NCI-H1417 (cell line): ENCODE data around the gene PTPRM.

ENCODE experiments used
- DNase-seq, 3 experiments: peaks; one replicate each; lab custom pipeline; 2025; lab: John Stamatoyannopoulos, UW

Gene PTPRM

GRCh38 chr18:7898181-7898580 lies 331.1 kb downstream of the PTPRM start:
- peak in 1 of 3 experiments; percentile 3 for DNase-seq

DNA sequence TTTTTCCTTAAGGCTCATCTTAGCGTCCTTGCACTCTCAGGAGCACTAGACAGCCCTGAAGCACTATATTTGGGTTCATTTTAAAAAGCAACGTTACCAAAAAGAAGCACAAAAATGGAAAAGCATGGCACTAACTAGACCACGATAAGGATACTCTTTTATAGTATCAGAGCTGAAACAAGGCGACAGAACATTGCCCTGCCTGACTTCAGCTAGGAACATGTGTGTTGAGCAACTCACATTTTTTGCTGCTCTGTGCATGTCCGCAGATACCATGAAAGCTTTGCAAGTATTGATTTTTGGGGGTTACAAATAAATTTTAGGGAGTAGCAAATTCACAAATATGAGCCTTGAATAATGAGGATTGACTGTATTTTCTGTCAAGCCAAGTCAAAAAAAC lies 332.0 kb downstream of the PTPRM start:
- no peak for DNase-seq

DNA sequence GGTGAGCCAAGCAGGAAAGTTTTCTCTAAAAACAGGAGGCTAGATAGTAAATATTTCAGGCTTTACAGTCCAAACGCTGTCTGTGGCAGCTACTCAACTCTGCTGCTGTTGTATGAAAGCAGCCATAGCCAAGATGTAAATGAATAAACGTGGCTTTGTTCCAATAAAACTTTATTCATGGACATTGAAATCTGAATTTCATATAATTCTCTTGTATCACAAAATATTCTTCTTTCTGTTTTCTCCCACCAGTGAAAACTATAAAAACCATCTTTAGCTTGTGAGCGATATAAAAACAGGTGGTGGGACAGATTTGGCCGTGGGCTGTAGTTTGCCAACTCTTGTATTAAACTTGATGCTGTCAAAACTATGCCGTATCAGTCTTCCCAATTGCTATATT lies 333.0 kb downstream of the PTPRM start:
- DNase-seq, result no peak

GRCh38 chr18:7901657-7902056 lies 334.5 kb downstream of the PTPRM start:
- no peak for DNase-seq

DNA sequence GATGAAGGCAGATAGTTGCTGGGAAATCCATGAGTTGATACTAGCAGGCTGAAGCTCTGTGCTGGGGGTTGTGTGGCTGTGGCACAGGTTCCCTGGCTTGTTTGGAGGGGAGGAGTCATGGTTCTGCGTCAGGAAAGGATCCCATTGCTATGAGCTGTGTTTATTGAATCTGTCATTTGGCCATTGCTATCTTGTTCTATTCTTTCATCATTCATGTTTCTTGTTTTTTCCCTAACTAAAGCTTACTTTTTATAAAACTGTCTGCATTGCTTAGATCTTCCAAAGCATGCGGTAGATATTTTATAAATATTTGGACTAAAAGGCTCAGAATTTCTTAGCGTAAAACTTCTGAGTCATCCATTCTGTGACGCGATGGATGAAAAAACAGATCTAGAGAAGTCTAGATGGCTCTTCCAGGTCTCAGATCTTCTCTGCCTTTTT lies 335.3 kb downstream of the PTPRM start:
- DNase-seq, result no peak

DNA sequence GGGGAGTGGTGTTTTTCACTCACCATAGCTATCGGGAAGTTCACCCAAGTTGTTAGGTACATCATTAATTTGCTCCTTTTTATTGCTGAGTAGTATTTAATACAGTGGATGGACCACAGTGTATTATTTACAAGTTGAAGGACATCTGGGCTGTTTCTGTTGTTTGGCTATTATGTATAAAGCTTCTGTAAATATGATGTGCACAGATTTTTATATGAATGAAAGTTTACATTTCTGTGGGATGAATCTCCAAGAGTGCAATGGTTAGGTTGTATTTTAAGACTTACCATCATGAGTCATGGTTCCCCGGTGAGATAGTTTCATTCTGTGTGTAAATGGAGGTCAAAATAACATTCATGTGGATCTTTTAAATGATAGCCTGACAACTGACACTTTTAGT lies 337.4 kb downstream of the PTPRM start:
- DNase-seq, result no peak

DNA sequence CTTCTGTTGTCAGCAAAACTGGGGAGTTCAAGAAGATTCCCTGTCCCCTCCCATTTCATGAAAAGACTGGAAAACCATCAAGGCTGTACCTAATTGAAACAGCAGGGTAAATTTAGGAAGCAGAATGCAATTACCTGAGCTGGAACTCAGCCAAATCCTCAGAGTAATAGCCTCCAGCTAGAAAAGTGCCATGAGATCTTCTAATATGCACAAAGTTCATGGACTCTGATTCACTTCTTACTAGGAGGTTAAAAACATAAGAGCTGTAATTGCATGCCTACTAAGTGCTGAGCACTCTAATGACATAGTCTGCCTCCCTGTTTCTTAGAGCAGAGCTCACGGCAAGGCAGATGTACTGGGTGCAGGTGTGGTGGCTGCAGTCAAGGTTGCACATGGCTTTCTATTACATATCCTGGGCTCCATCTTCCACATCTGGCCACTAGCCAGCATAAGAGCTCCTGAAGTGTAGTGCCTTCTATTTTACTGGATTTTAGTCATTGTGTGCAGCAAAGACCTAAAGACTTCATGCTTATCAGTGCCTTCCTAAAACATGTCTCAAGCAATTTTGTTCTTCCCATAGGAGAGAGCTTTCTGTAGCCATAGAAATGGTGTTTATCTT lies 341.7 kb downstream of the PTPRM start:
- DNase-seq, result peak; percentile 71 to 90 (median 78)

DNA sequence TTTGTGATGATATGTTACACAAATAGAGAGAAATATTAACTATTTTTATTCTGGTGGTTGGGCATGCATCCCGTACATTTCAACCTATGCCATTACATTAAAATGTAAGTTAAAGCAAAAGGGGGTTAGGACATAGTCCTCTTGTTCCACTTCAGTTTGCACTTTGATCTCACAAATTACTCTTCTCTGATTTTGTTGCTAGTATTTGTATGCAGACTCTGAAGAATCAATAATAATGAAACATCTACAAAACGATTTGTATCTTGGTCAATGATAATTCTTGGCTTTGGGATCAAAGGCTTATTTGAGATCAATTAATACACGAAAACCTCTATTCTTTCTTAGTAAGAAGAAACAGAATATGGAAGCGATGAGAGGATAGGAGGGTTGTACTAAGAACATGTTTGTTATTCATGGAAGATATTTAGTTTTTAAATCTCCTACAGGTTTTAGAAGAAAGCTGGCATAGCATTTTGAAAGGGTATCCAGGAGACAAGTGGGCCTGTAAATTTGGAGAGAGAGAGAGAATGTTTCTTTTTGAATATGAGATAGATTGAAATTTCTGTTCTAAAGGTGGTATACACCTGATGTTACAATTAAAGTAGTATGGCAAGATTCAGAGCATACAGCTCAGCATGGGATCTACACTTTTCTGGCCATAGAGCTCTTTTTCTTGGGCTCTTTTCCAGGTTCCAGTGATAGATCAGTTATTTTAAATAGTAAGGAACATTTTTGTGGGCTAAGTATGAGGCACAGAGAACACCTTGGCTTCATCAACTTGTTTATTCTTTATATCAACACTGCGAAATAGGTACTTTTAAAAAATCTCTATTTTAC lies 347.9 kb downstream of the PTPRM start:
- DNase-seq, result no peak

- DNase-seq, result no peak
These were observed 351.6 kb downstream of the PTPRM start for GRCh38 chr18:7918701-7919100.

DNA sequence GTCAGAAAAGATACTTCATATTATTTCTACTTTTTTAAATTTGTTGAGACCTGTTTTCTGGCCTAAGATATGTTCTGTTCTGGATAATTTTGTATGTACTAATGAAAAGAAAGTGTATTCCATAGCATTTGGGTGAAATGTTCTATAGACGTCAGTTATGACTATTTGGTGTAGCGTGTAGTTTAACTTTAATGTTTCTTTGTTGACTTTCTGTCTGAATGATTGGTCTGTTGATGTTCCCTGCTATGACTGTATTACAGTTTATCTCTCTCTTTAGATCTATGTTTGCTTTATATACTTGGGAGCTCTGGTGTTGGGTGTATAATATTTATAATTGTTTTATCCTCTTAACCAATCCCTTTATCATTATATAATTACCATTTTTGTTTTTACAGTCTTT lies 352.4 kb downstream of the PTPRM start:
- no peak for DNase-seq

DNA sequence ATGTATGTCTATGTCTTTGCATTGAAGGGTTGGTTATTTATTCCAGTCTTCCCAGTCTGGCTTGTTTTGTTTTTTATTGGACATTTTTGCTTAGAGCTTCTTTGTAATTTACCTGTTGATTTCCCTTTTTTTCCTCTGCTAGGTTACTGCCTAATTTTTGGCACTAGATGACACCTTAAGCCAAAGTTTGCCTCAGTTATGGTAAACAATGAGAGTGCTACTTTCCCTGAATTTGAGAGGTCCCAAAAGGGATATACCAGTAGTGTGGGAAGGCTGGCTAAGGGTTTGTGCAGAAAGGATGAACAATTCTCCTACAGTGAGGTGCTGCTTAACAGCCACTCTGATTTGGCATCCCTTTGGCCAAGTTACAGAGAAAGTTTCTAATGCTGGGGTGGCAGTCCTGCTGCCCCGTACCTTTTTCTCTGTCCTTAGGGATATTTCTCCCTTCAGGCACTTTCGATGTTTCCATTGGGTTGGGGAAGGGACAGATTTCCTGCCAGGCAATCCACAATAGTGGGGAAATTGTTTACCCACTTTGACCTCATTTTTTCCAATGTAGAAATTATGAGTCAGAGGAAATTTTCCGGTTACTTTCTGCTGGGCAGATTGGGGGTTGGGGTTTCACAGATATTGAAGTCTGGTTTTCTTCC lies 354.9 kb downstream of the PTPRM start:
- no peak for DNase-seq

- no peak for DNase-seq
These were observed 356.0 kb downstream of the PTPRM start for GRCh38 chr18:7923105-7923504.

DNA sequence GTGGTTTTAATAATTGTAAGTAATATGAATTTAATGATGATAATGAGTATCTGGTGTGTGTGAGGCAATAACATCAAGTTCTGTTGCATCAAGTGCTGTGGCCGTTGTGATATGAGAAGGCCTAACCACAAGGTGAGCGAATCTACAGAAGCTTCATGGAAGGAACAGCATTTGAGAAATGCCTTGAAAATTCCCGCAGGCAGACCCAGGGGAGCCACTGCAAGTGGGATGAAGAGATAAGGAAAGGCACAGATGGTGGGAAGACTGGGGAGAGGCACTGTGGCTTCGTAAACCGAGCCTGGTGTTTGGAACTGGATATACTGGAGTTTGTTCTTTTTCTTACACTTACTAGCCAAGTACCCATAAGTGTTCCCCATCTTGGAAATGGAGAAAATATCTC lies 357.5 kb downstream of the PTPRM start:
- DNase-seq, result no peak

DNA sequence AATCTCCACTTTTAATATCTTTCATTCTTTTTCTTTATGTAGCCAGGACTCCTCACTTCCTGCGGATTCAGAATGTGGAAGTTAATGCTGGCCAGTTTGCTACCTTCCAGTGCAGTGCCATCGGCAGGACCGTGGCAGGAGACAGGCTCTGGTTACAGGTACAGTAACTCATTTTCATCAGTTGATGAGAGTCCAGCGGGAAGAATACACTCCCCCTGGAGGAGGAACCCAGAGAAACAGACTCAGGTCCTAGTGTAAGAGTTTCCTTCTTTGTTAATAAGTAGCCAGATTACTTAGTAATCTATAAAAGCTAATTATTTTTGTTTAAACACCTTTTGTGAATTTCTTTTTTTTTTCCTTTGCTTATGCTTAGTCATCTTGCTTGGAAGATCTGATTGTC lies 359.4 kb downstream of the PTPRM start:
- peak; percentile 13 to 64 (median 13) for DNase-seq

DNA sequence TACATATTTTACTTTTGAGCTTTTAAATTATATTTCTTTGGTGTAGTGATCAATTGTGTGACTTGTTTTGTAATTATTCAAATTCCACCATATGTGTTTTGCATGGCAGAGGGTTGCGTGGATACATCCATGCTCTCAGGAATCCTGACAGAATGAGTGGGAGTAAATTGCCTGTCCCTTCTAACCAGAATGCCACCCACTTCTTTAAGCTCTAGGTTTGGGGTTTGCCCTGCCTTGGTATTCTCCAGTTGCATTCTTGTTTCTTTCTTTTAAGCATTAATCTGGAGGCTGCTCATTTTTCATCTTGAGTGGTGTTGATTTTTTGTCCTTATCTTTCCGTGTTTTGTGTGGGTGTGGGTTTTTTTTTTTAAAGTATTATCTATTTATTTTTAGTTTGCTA lies 360.0 kb downstream of the PTPRM start:
- no peak for DNase-seq

- DNase-seq, result no peak
These were observed 364.6 kb downstream of the PTPRM start for GRCh38 chr18:7931763-7932162.

- no peak for DNase-seq
These were observed 370.2 kb downstream of the PTPRM start for GRCh38 chr18:7937268-7937667.

GRCh38 chr18:7939521-7939920 lies 372.4 kb downstream of the PTPRM start:
- peak in 1 of 3 experiments; percentile 3 for DNase-seq

- DNase-seq, result no peak
These were observed 373.3 kb downstream of the PTPRM start for GRCh38 chr18:7940379-7940778.

GRCh38 chr18:7940971-7941370 lies 373.9 kb downstream of the PTPRM start:
- DNase-seq, result peak in 2 of 3 experiments; percentile 14 to 52

DNA sequence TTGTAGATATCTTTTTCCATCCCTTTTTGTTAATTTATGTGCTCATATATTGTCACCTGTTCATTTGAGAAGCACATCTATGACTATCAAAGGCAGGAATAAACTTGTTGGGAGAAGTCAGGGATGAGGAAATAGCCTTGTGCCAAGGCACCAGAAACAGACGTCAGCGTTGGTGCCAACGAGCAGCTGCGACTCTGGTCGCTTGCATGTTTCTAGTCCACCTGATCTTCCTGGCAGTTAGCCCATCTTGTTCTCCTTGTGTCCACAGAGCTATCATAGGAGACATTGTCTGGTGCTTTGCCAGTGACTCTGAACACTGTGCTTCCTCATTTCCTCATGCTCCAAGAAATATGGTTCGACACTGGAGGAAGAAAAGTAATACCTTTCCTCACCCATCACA lies 374.4 kb downstream of the PTPRM start:
- DNase-seq, result peak; percentile 47 to 83 (median 57)

GRCh38 chr18:7945882-7946281 lies 378.8 kb downstream of the PTPRM start:
- DNase-seq, result no peak
